H9 (cell line): ENCODE measurements around the gene DBN1. TPM values are rescaled to one million over a fixed set of nuclear protein-coding genes. Genes with fewer than 3 reads are reported as not detected.
A peak's percentile ranks its signal among the peaks of the same experiment; 100 is the strongest.

ENCODE experiments used
- DNase-seq: peaks from one replicate; pipeline ENCODE4 v3.0.0-alpha.2; 2017
- H2AFZ ChIP-seq: one replicate; pipeline ENCODE4 v1.6.1; 2013; ENCODE audit warnings: mild to moderate bottlenecking, low read length, control low read depth, moderate library complexity
- H2AK5ac ChIP-seq: 2 replicates; pipeline ENCODE4 v1.6.1; 2013; ENCODE audit warnings: low read length, control low read depth, mixed read lengths; ENCODE audit not compliant: insufficient read length
- H2BK120ac ChIP-seq: one replicate; pipeline ENCODE4 v1.6.1; 2013; ENCODE audit warnings: low read depth, mild to moderate bottlenecking, low read length, control low read depth, inconsistent platforms; ENCODE audit not compliant: poor library complexity, severe bottlenecking
- H2BK12ac ChIP-seq: 2 replicates; pipeline ENCODE4 v1.6.1; 2013; ENCODE audit warnings: low read length, control low read depth, mixed read lengths, low read depth; ENCODE audit not compliant: insufficient read length
- H2BK15ac ChIP-seq: 2 replicates; pipeline ENCODE4 v1.6.1; 2013; ENCODE audit warnings: low read depth, low read length, control low read depth
- H2BK20ac ChIP-seq: one replicate; pipeline ENCODE4 v1.6.1; 2013; ENCODE audit warnings: low read depth, mild to moderate bottlenecking, low read length, control low read depth, inconsistent platforms; ENCODE audit not compliant: poor library complexity, severe bottlenecking
- H2BK5ac ChIP-seq: 2 replicates; pipeline ENCODE4 v1.6.1; 2013; ENCODE audit warnings: low read length, control low read depth, mixed read lengths; ENCODE audit not compliant: insufficient read length
- H3K14ac ChIP-seq: 2 replicates; pipeline ENCODE4 v1.6.1; 2013; ENCODE audit warnings: low read length, control low read depth; ENCODE audit not compliant: insufficient read depth
- H3K18ac ChIP-seq: 2 replicates; pipeline ENCODE4 v1.6.1; 2013; ENCODE audit warnings: low read depth, mild to moderate bottlenecking, mixed read lengths, low read length, control low read depth; ENCODE audit not compliant: insufficient read length
- H3K23ac ChIP-seq: 2 replicates; pipeline ENCODE4 v1.6.1; 2013; ENCODE audit warnings: low read length, control low read depth, mixed read lengths, low read depth; ENCODE audit not compliant: insufficient read length
- H3K23me2 ChIP-seq: 2 replicates; pipeline ENCODE4 v1.6.1; 2013; ENCODE audit warnings: low read depth, mild to moderate bottlenecking, mixed read lengths, low read length, control low read depth; ENCODE audit not compliant: insufficient read length, poor library complexity, severe bottlenecking
- H3K27ac ChIP-seq: 2 replicates; pipeline ENCODE4 v1.5.1; 2013; ENCODE audit warnings: low read length, control low read depth, mixed read lengths, low read depth; ENCODE audit not compliant: insufficient read length
- H3K27me3 ChIP-seq: 2 replicates; pipeline ENCODE4 v1.6.1; 2013; ENCODE audit warnings: low read length, control low read depth, inconsistent platforms; ENCODE audit not compliant: insufficient read depth
- H3K4ac ChIP-seq: 2 replicates; pipeline ENCODE4 v1.6.1; 2013; ENCODE audit warnings: low read depth, mild to moderate bottlenecking, control low read depth, inconsistent platforms, low read length, moderate library complexity
- H3K4me1 ChIP-seq: 2 replicates; pipeline ENCODE4 v1.6.1; 2013; ENCODE audit warnings: low read length, control low read depth, inconsistent platforms; ENCODE audit not compliant: insufficient read depth
- H3K4me2 ChIP-seq: 2 replicates; pipeline ENCODE4 v1.6.1; 2013; ENCODE audit warnings: low read length, control low read depth, mixed read lengths; ENCODE audit not compliant: insufficient read length, insufficient read depth
- H3K56ac ChIP-seq: 2 replicates; pipeline ENCODE4 v1.6.1; 2013; ENCODE audit warnings: low read depth, mild to moderate bottlenecking, mixed read lengths, low read length, control low read depth; ENCODE audit not compliant: insufficient read length
- H3K79me1 ChIP-seq: 2 replicates; pipeline ENCODE4 v1.6.1; 2013; ENCODE audit warnings: low read depth, mild to moderate bottlenecking, moderate library complexity, low read length, control low read depth, inconsistent platforms; ENCODE audit not compliant: insufficient read depth, poor library complexity, severe bottlenecking
- H3K79me2 ChIP-seq: 2 replicates; pipeline ENCODE4 v1.6.1; 2013; ENCODE audit warnings: low read length, control low read depth, inconsistent platforms; ENCODE audit not compliant: insufficient read depth
- H3K9ac ChIP-seq: 2 replicates; pipeline ENCODE4 v1.6.1; 2013; ENCODE audit warnings: low read length, control low read depth, mixed read lengths; ENCODE audit not compliant: insufficient read length; ENCODE audit errors: extremely low read depth
- H3K9me3 ChIP-seq: one replicate; pipeline ENCODE4 v1.6.1; 2013; ENCODE audit warnings: low read depth, low read length, inconsistent platforms; ENCODE audit not compliant: control insufficient read depth
- H3T11ph ChIP-seq: one replicate; pipeline ENCODE4 v1.6.1; 2013; ENCODE audit warnings: mild to moderate bottlenecking, low read length, control low read depth, inconsistent platforms
- H4K20me1 ChIP-seq: one replicate; pipeline ENCODE4 v1.6.1; 2013; ENCODE audit not compliant: control insufficient read depth, insufficient read length, insufficient read depth
- H4K5ac ChIP-seq: 2 replicates; pipeline ENCODE4 v1.6.1; 2013; ENCODE audit warnings: low read depth, mild to moderate bottlenecking, mixed read lengths, low read length, control low read depth; ENCODE audit not compliant: insufficient read length
- H4K8ac ChIP-seq: replicated peaks from 2 replicates; pipeline ENCODE4 v1.6.1; 2013; ENCODE audit warnings: low read length, control low read depth, mixed read lengths, low read depth; ENCODE audit not compliant: insufficient read length
- H4K91ac ChIP-seq: 2 replicates; pipeline ENCODE4 v1.6.1; 2013; ENCODE audit warnings: low read depth, mild to moderate bottlenecking, moderate library complexity, mixed read lengths, low read length, control low read depth; ENCODE audit not compliant: insufficient read length
- H3K27ac Mint-ChIP-seq, 3 experiments: 2 replicates in 2 of 3; 3 replicates in 1 of 3; pipeline ENCODE4 v1.8.0; 2020 to 2021; ENCODE audit warnings: mixed read lengths in 3 of 3, mild to moderate bottlenecking in 1 of 3, moderate library complexity in 1 of 3
- H3K27me3 Mint-ChIP-seq: 2 replicates; pipeline ENCODE4 v1.8.0; 2021; ENCODE audit warnings: low read depth, mild to moderate bottlenecking, moderate library complexity, mixed read lengths
- H3K36me3 Mint-ChIP-seq, 3 experiments: 2 replicates in 2 of 3; 3 replicates in 1 of 3; pipeline ENCODE4 v1.8.0; 2020 to 2021; ENCODE audit warnings: low read depth in 3 of 3, mixed read lengths in 3 of 3; ENCODE audit not compliant: insufficient read depth in 1 of 3
- H3K4me1 Mint-ChIP-seq, 2 experiments: 2 replicates each; pipeline ENCODE4 v1.8.0; 2020; ENCODE audit warnings: mixed read lengths in 2 of 2
- H3K4me3 Mint-ChIP-seq, 2 experiments: 2 replicates in 1 of 2; 3 replicates in 1 of 2; pipeline ENCODE4 v1.8.0; 2020 to 2021; ENCODE audit warnings: mild to moderate bottlenecking in 2 of 2, mixed read lengths in 2 of 2, moderate library complexity in 1 of 2
- H3K9me3 Mint-ChIP-seq, 2 experiments: 2 replicates in 1 of 2; 3 replicates in 1 of 2; pipeline ENCODE4 v1.8.0; 2020; ENCODE audit warnings: mild to moderate bottlenecking in 2 of 2, mixed read lengths in 2 of 2, moderate library complexity in 1 of 2
- WGBS: extraction: QIAGEN DNeasy Blood & Tissue Kit; methylation state at CpG from one replicate; pipeline ENCODE4 v1.1.7; 2013; ENCODE audit warnings: missing lambda C conversion rate, low lambda C conversion rate, mixed read lengths; ENCODE audit not compliant: insufficient read length; ENCODE audit errors: extremely low coverage; 5-methylcytosine and 5-hydroxymethylcytosine counted together
- total RNA-seq: library from RNA; stranded (reverse); gene quantifications from 2 replicates; pipeline ENCODE4 v1.2.1, GENCODE V29; 2021
- TF ChIP-seq, protein P1 (sequence below): fragments of 200-600 bp; sonication (generic); conservative IDR thresholded peaks from 3 replicates; pipeline ENCODE4 v1.8.0; 2021; ENCODE audit warnings: antibody characterized with exemption, mild to moderate bottlenecking

Gene DBN1
- total RNA-seq, 1 experiment from 2014 or later: 340 TPM

DNA sequence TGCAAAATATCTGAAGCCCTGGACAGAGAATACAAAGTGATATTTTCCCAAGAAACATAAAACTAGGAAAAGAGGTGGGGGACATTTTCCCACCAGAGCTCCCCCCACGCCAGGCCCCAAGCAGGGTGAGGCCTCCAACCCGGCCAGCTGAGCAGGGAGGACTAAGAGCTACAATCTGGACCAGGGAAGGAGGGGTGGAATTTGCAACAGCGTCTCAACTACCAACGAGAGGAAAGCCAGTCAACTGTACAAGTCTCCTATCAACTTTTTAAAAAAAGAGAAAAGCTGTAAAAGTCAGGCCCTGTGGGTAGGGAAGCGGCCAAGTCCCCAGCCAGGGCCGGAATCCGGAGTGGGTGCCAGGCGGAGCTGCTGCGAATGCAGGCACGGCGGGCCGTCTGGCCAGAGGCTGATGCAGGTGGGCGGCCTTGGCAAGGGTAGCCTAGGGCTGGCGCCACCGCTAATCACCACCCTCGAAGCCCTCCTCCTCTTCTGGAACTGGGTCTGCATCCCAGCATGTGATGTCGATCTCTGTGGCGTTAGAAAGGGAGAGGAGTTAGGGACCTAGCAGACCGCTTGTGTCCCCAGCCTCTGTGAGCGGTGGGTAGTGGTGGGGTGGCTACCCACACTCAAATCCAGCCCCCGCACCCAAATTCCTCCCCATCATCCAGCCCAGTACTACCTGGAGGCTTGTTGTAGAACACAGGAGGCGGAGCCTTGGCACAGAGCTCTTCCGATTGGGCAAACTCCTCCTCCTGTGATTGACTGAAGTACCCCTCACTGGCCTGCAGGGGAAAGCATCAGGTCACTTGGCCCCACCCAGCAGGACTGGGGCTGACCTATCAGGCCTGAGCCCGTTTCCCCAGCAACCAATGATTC, 16.2 kb downstream of the DBN1 start:
- H3K27me3 Mint-ChIP-seq: peaks cover 12% of the 10 kb centered on the region
- Histone ChIP-seq H2BK120ac (no peak overlapping the region), H2AK5ac (no peak overlapping the region), H3K23ac (no peak overlapping the region), H3K4me2 (no peak overlapping the region), H2AFZ (no peak overlapping the region), H3K23me2 (peaks cover 14% of the 10 kb centered on the region), H2BK5ac (no peak overlapping the region), H3K27ac (no peak overlapping the region), H3K14ac (no peak overlapping the region), H3T11ph (no peak overlapping the region), H3K79me2 (no peaks in the 10 kb centered on the region), H3K4ac (no peak overlapping the region), H4K8ac (no peak overlapping the region), H3K79me1 (no peaks in the 10 kb centered on the region), H3K56ac (no peak overlapping the region), H3K18ac (no peak overlapping the region), H4K5ac (no peak overlapping the region), H2BK20ac (no peak overlapping the region), H3K27me3 (peaks cover 4% of the 10 kb centered on the region; the same call in 1 of the 2 replicates), H3K4me1 (no peaks in the 10 kb centered on the region), H4K91ac (no peak overlapping the region), H3K9ac (no peak overlapping the region), H3K9me3 (no peaks in the 10 kb centered on the region), H2BK15ac (no peak overlapping the region), H2BK12ac (no peak overlapping the region), H4K20me1 (no peaks in the 10 kb centered on the region)
- no peaks in the 10 kb centered on the region; a peak in 1 of 5 replicates for H3K9me3 Mint-ChIP-seq
- WGBS: no CpG with 5 or more reads among the region's 24 CpGs
- H3K4me1 Mint-ChIP-seq: peaks cover 21 to 28% of the 10 kb centered on the region in 2 experiments
- peak overlapping the region; percentile 34 to 67; a peak in 4 of 5 replicates for H3K4me3 Mint-ChIP-seq
- peak; percentile 99 for DNase-seq
- TF ChIP-seq, protein P1, sequence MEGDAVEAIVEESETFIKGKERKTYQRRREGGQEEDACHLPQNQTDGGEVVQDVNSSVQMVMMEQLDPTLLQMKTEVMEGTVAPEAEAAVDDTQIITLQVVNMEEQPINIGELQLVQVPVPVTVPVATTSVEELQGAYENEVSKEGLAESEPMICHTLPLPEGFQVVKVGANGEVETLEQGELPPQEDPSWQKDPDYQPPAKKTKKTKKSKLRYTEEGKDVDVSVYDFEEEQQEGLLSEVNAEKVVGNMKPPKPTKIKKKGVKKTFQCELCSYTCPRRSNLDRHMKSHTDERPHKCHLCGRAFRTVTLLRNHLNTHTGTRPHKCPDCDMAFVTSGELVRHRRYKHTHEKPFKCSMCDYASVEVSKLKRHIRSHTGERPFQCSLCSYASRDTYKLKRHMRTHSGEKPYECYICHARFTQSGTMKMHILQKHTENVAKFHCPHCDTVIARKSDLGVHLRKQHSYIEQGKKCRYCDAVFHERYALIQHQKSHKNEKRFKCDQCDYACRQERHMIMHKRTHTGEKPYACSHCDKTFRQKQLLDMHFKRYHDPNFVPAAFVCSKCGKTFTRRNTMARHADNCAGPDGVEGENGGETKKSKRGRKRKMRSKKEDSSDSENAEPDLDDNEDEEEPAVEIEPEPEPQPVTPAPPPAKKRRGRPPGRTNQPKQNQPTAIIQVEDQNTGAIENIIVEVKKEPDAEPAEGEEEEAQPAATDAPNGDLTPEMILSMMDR: peak; percentile 62
- H3K27ac Mint-ChIP-seq: peak overlapping the region; percentile 94 to 98 (median 95); a peak in 6 of 7 replicates
- H3K36me3 Mint-ChIP-seq: peaks cover 27 to 50% (median 43%) of the 10 kb centered on the region in 3 experiments
